Ovary (tissue), 3 donors: Measurements from ENCODE around the gene BRCC3.

Experiments
- POLR2A ChIP-seq: fragments of 450-650 bp; IDR thresholded peaks from one replicate; pipeline ENCODE4 v1.6.1; 2017; ENCODE audit warnings: antibody characterized with exemption, mild to moderate bottlenecking, moderate library complexity
- TF ChIP-seq, protein P1 (sequence below), 3 donors: fragments of 450-650 bp in 2 of 3; fragments of 200-600 bp in 1 of 3; IDR thresholded peaks; one replicate each; pipeline versions ENCODE4 v1.5.1 to v1.8.0; 2016 to 2022; ENCODE audit warnings: antibody characterized with exemption in 3 of 3, mild to moderate bottlenecking in 1 of 3
- donor health status: DM: no; HTN: no; CAD: no.

DNA sequence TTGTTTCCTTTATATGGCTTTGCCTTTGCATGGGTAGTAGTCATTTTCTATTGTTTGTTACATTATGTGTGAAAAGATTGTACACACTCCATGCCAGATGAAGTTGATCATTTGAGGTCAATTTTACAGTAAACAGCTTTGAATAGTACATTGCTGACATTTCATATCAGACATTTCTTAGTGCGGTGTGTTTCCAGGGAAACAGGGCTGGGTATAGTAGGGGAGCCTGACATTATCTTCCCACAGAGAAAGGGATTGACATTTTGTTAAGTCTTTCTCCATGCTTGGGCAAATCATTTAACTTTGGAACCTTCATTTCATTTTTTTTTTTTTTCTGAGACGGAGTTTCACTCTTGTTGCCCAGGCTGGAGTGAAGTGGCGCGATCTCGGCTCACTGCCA is 39.7 kb upstream of the BRCC3 start:
- TF ChIP-seq, protein P1, sequence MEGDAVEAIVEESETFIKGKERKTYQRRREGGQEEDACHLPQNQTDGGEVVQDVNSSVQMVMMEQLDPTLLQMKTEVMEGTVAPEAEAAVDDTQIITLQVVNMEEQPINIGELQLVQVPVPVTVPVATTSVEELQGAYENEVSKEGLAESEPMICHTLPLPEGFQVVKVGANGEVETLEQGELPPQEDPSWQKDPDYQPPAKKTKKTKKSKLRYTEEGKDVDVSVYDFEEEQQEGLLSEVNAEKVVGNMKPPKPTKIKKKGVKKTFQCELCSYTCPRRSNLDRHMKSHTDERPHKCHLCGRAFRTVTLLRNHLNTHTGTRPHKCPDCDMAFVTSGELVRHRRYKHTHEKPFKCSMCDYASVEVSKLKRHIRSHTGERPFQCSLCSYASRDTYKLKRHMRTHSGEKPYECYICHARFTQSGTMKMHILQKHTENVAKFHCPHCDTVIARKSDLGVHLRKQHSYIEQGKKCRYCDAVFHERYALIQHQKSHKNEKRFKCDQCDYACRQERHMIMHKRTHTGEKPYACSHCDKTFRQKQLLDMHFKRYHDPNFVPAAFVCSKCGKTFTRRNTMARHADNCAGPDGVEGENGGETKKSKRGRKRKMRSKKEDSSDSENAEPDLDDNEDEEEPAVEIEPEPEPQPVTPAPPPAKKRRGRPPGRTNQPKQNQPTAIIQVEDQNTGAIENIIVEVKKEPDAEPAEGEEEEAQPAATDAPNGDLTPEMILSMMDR (IDR thresholded peaks at IDR 0.05): no peak
- no peak for TF ChIP-seq POLR2A
